Tibial nerve (tissue), 4 donors: ENCODE data around the gene FAM163B. TPM values are rescaled to one million over a fixed set of nuclear protein-coding genes. Genes with fewer than 3 reads are reported as not detected.
A peak's percentile ranks its signal among the peaks of the same experiment; 100 is the strongest.

Experiments used
- DNase-seq, 2 donors: peaks; one replicate each; pipeline ENCODE4 v3.0.0-alpha.2; 2019; ENCODE audit warnings: low spot score in 2 of 2
- H3K27ac ChIP-seq, 4 donors: fragments of 200-600 bp; sonication (generic) in 3 of 4; one replicate each; pipeline ENCODE4 v1.5.1; 2017 to 2019; ENCODE audit warnings: mild to moderate bottlenecking in 1 of 4
- H3K27me3 ChIP-seq, 2 donors: fragments of 200-600 bp; sonication (generic) in 1 of 2; one replicate each; pipeline versions ENCODE4 v1.5.1 to v1.6.0; 2017 to 2019
- H3K36me3 ChIP-seq, 3 donors: fragments of 200-600 bp; sonication (generic); one replicate each; pipeline ENCODE4 v1.5.1; 2018 to 2019
- H3K4me1 ChIP-seq, 4 donors: fragments of 200-600 bp; sonication (generic) in 3 of 4; one replicate each; pipeline ENCODE4 v1.5.1; 2017 to 2019
- H3K4me3 ChIP-seq, 4 donors: fragments of 200-600 bp; sonication (generic) in 3 of 4; one replicate each; pipeline ENCODE4 v1.5.1; 2017 to 2019; ENCODE audit warnings: mild to moderate bottlenecking in 1 of 4, moderate library complexity in 1 of 4
- H3K9me3 ChIP-seq, 4 donors: fragments of 200-600 bp; sonication (generic) in 3 of 4; one replicate each; pipeline ENCODE4 v1.5.1; 2017 to 2019
- EP300 ChIP-seq, 2 donors: sonication (generic); formaldehyde crosslinking; IDR thresholded peaks; one replicate each; pipeline ENCODE4 v1.6.1; 2017; ENCODE audit warnings: antibody characterized with exemption in 2 of 2, mild to moderate bottlenecking in 1 of 2
- POLR2A ChIP-seq, 2 donors: fragments of 450-650 bp; IDR thresholded peaks; one replicate each; pipeline ENCODE4 v1.6.1; 2017; ENCODE audit warnings: antibody characterized with exemption in 2 of 2, mild to moderate bottlenecking in 2 of 2, moderate library complexity in 2 of 2
- WGBS, 2 donors: methylation state at CpG; one replicate each; pipeline ENCODE4 v1.1.5; 2018; 5-methylcytosine and 5-hydroxymethylcytosine counted together
- total RNA-seq, 4 donors: library from RNA; depleted of rRNA; stranded (reverse); fragments of >200 nt; gene quantifications; one replicate each; pipeline ENCODE4 v1.1.0, GENCODE V29; 2016
- TF ChIP-seq, protein P1 (sequence below), 5 experiments: fragments of 200-600 bp in 3 of 5; fragments of 450-650 bp in 2 of 5; sonication (generic) in 3 of 5; IDR thresholded peaks; one replicate each; pipeline ENCODE4 v1.5.1; 2016 to 2019; ENCODE audit warnings: antibody characterized with exemption in 5 of 5, mild to moderate bottlenecking in 3 of 5, moderate library complexity in 2 of 5

FAM163B gene
- total RNA-seq, 4 donors from 2014 or later, result 0.90 to 2.2 (median 1.0) TPM; not detected in 1

DNA sequence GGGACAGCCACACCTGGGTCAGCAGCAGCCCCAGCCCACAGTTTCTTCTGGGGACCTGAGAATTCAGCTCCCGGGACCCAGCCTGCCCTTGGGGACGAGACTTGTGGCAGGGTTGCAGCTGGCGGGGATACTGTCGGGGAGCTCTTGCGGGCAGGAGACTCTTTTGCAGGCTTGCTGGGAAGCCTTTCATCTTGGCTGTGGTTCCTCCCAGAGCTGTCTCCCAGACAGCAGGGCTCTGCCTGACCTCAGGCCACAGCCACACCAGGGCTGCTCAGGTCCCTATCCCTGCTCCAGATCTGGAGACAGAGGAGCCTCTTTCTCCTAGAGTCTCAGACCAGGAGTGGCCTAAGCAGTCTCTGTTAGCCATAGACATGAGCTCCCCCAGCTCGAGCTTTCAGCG is 79.7 kb downstream of the FAM163B start:
- Histone ChIP-seq H3K36me3 (no peaks in the 10 kb centered on the region), H3K27ac (no peak overlapping the region), H3K9me3 (no peaks in the 10 kb centered on the region), H3K4me1 (peaks cover 0 to 53% (median 25%) of the 10 kb centered on the region in 4 donors), H3K4me3 (no peak overlapping the region), H3K27me3 (peaks cover 0 to 64% of the 10 kb centered on the region in 2 donors)
- no peak for DNase-seq
- WGBS, 2 donors, result 65 to 82% methylated on average over 5 to 6 of the region's 7 CpGs
- TF ChIP-seq, protein P1, sequence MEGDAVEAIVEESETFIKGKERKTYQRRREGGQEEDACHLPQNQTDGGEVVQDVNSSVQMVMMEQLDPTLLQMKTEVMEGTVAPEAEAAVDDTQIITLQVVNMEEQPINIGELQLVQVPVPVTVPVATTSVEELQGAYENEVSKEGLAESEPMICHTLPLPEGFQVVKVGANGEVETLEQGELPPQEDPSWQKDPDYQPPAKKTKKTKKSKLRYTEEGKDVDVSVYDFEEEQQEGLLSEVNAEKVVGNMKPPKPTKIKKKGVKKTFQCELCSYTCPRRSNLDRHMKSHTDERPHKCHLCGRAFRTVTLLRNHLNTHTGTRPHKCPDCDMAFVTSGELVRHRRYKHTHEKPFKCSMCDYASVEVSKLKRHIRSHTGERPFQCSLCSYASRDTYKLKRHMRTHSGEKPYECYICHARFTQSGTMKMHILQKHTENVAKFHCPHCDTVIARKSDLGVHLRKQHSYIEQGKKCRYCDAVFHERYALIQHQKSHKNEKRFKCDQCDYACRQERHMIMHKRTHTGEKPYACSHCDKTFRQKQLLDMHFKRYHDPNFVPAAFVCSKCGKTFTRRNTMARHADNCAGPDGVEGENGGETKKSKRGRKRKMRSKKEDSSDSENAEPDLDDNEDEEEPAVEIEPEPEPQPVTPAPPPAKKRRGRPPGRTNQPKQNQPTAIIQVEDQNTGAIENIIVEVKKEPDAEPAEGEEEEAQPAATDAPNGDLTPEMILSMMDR (IDR thresholded peaks at IDR 0.05), result no peak
- no peak for TF ChIP-seq POLR2A (IDR thresholded peaks at IDR 0.05)

- 56 to 68% methylated on average over 10 to 11 of the region's 11 CpGs for WGBS, 2 donors
- Histone ChIP-seq H3K36me3 (no peaks in the 10 kb centered on the region), H3K9me3 (no peaks in the 10 kb centered on the region), H3K4me1 (peaks cover 0 to 47% (median 20%) of the 10 kb centered on the region in 4 donors), H3K4me3 (no peak overlapping the region), H3K27ac (peak overlapping the region in 1 of 4 donors; percentile 17), H3K27me3 (peaks cover 0 to 58% of the 10 kb centered on the region in 2 donors)
- TF ChIP-seq, protein P1 (IDR thresholded peaks at IDR 0.05), result no peak
- TF ChIP-seq POLR2A (IDR thresholded peaks at IDR 0.05), result no peak
- TF ChIP-seq EP300 (IDR thresholded peaks at IDR 0.05), result no peak
- DNase-seq, result no peak
Observed at GRCh38 chr9:133528876-133529241, 80.3 kb downstream of the FAM163B start.

GRCh38 chr9:133528001-133528875 is 81.0 kb downstream of the FAM163B start:
- no peak overlapping the region for H3K4me3 ChIP-seq
- peaks cover 0 to 55% of the 10 kb centered on the region in 2 donors for H3K27me3 ChIP-seq
- no peaks in the 10 kb centered on the region for H3K9me3 ChIP-seq
- TF ChIP-seq EP300 (IDR thresholded peaks at IDR 0.05) (no peak), POLR2A (IDR thresholded peaks at IDR 0.05) (no peak)
- TF ChIP-seq, protein P1 (IDR thresholded peaks at IDR 0.05), result no peak
- no peak for DNase-seq
- no peaks in the 10 kb centered on the region for H3K36me3 ChIP-seq
- H3K27ac ChIP-seq, result peak overlapping the region in 2 of 4 donors; percentile 26 to 55
- 59% methylated on average over 20 to 21 of the region's 22 CpGs for WGBS, 2 donors
- H3K4me1 ChIP-seq, result peaks cover 0 to 41% (median 17%) of the 10 kb centered on the region in 4 donors

DNA sequence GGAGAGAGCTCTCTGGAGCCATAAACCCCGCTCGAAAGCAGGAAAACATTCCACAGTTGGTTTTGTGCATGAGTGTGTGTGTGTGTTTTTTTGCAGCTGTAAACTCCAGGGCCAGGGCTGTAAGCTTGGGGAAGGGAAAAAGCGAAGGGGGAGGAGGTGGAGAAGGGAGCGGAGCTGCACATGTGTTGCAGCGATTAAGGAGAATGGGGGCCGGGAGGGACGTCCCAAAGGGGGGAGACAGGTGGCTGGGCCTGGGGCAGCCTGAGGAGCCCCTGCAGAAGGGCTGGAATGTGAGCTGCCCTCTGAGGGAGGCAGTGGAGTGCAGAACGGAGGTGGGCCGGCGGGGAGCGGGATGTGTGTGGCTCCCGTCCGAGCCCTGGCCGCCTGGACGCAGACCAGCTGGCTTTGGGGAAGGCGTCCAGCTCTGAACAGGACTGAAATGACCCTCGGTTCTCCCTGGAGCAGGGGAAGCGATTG is 81.7 kb downstream of the FAM163B start:
- H3K4me3 ChIP-seq, result no peak overlapping the region
- DNase-seq, result no peak
- 18 to 27% methylated on average over 17 to 18 of the region's 18 CpGs for WGBS, 2 donors

More for the DNA sequence above, 81.7 kb downstream of the FAM163B start:
- H3K36me3 ChIP-seq, result no peaks in the 10 kb centered on the region
- TF ChIP-seq, protein P1 (IDR thresholded peaks at IDR 0.05), result no peak
- no peak for TF ChIP-seq POLR2A (IDR thresholded peaks at IDR 0.05)
- H3K9me3 ChIP-seq, result no peaks in the 10 kb centered on the region
- H3K27ac ChIP-seq, result peak overlapping the region in 3 of 4 donors; percentile 7 to 55 (median 26)
- peaks cover 0 to 52% of the 10 kb centered on the region in 2 donors for H3K27me3 ChIP-seq
- H3K4me1 ChIP-seq, result peaks cover 0 to 35% (median 17%) of the 10 kb centered on the region in 4 donors

Other genes starting within 250 kb of the FAM163B start
- 100 to 1,000 TPM; 102 to 213 (median 123) TPM for gene SURF4, start 233.3 kb downstream of the FAM163B start, total RNA-seq
- gene STKLD1, start 233.0 kb downstream of the FAM163B start, total RNA-seq, result 1 to 10 TPM in 1 of 4 donors, under 1 TPM in 3; 0.22 to 1.0 (median 0.69) TPM
- gene REXO4, start 191.4 kb downstream of the FAM163B start, total RNA-seq, result 10 to 100 TPM; 17.9 to 27.0 (median 22.7) TPM
- gene ADAMTS13, start 187.0 kb downstream of the FAM163B start, total RNA-seq, result 1 to 10 TPM; 1.7 to 4.3 (median 3.2) TPM
- gene CACFD1, start 149.4 kb downstream of the FAM163B start, total RNA-seq, result 10 to 100 TPM in 2 of 4 donors, 1 to 10 TPM in 2; 8.6 to 16.3 (median 10.3) TPM
- 1 to 10 TPM; 2.1 to 6.3 (median 3.0) TPM for gene SLC2A6, start 130.3 kb downstream of the FAM163B start, total RNA-seq
- 1 to 10 TPM in 2 of 4 donors, not detected in 2; 1.4 to 8.3 TPM for gene MYMK, start 84.4 kb downstream of the FAM163B start, total RNA-seq
- gene ADAMTSL2, start 74.7 kb downstream of the FAM163B start, total RNA-seq, result 10 to 100 TPM; 11.1 to 38.9 (median 26.9) TPM
- gene DBH, start 27.0 kb upstream of the FAM163B start, total RNA-seq, result 1 to 10 TPM in 1 of 4 donors, under 1 TPM in 2, not detected in 1; under 0.01 to 1.2 (median 0.22) TPM
- gene SARDH, start 129.0 kb upstream of the FAM163B start, total RNA-seq, result 10 to 100 TPM in 1 of 4 donors, 1 to 10 TPM in 3; 2.9 to 16.4 (median 5.9) TPM